B cell (primary cell): ENCODE data around the gene FGD4. TPM values are rescaled to one million over a fixed set of nuclear protein-coding genes. Genes with fewer than 3 reads are reported as not detected.

Source experiments
- ATAC-seq: fragments of 200-7000 bp; cut with Tn5 transposase; one replicate; pipeline ENCODE4 v1.10.0; 2021; ENCODE audit warnings: low read depth, mild to moderate bottlenecking, moderate number of reproducible peaks, moderate library complexity
- CTCF ChIA-PET: fragments of 350-600 bp; sonication (Branson Sonifier 250); formaldehyde crosslinking; loops from one replicate; lab custom pipeline; 2021; ENCODE audit warnings: antibody characterized with exemption, inconsistent platforms; lab: Charles Lee
- POLR2A ChIA-PET: fragments of 350-600 bp; sonication (Branson Sonifier 250); formaldehyde crosslinking; loops from one replicate; lab custom pipeline; 2021; ENCODE audit warnings: antibody characterized with exemption; lab: Charles Lee
- DNase-seq: peaks from one replicate; pipeline ENCODE4 v3.0.0; 2013
- H2AFZ ChIP-seq: 2 replicates; pipeline ENCODE4 v1.6.1; 2012; ENCODE audit warnings: mild to moderate bottlenecking, low read depth, low read length; ENCODE audit not compliant: insufficient read depth, poor library complexity, severe bottlenecking
- H3K27ac ChIP-seq, 2 donors: 1 replicate in 1 of 2; 2 replicates in 1 of 2; pipeline ENCODE4 v1.5.1; 2012 to 2013; ENCODE audit warnings: low read length in 2 of 2, mild to moderate bottlenecking in 2 of 2, moderate library complexity in 1 of 2
- H3K27me3 ChIP-seq, 4 experiments: fragments of 200-600 bp in 1 of 4; sonication (generic) in 1 of 4; replicated peaks in 1 of 4; 1 replicate in 2 of 4; 2 replicates in 2 of 4; pipeline versions ENCODE4 v1.6.1 to v1.7.0; 2013 to 2016; ENCODE audit warnings: low read length in 3 of 4, mild to moderate bottlenecking in 2 of 4, mixed read lengths in 1 of 4, moderate library complexity in 1 of 4; ENCODE audit not compliant: insufficient read depth in 4 of 4, control insufficient read depth in 3 of 4; ENCODE audit errors: control extremely low read depth in 1 of 4
- H3K36me3 ChIP-seq, 2 experiments: replicated peaks in 1 of 2; 1 replicate in 1 of 2; 2 replicates in 1 of 2; pipeline versions ENCODE4 v1.6.1 to v1.7.1; 2013; ENCODE audit warnings: low read length in 1 of 2; ENCODE audit not compliant: insufficient read depth in 2 of 2, control insufficient read depth in 1 of 2; ENCODE audit errors: control extremely low read depth in 1 of 2, extremely low read depth in 1 of 2
- H3K4me1 ChIP-seq, 2 donors: fragments of 200-600 bp in 1 of 2; sonication (generic) in 1 of 2; 1 replicate in 1 of 2; 2 replicates in 1 of 2; pipeline versions ENCODE4 v1.5.1 to v1.6.1; 2013 to 2017; ENCODE audit warnings: low read length in 2 of 2; ENCODE audit not compliant: control insufficient read depth in 2 of 2, insufficient read depth in 2 of 2
- H3K4me2 ChIP-seq: replicated peaks from 2 replicates; pipeline ENCODE3; 2012; ENCODE audit warnings: mild to moderate bottlenecking, low read depth, low read length; ENCODE audit not compliant: poor library complexity, severe bottlenecking
- H3K4me3 ChIP-seq, 5 experiments: fragments of 200-600 bp in 1 of 5; sonication (generic) in 1 of 5; 1 replicate in 3 of 5; 2 replicates in 2 of 5; pipeline versions ENCODE4 v1.5.1 to v1.7.0; 2011 to 2016; ENCODE audit warnings: low read length in 4 of 5, mild to moderate bottlenecking in 4 of 5, low read depth in 2 of 5, control low read depth in 1 of 5, moderate library complexity in 1 of 5; ENCODE audit not compliant: insufficient read depth in 1 of 5; ENCODE audit errors: control extremely low read depth in 1 of 5, extremely low read depth in 1 of 5
- H3K79me2 ChIP-seq: fragments of 200-600 bp; sonication (generic); one replicate; pipeline ENCODE4 v1.6.0; 2016; ENCODE audit warnings: low read length; ENCODE audit not compliant: control insufficient read depth, insufficient read depth
- H3K9ac ChIP-seq: fragments of 200-600 bp; sonication (generic); 2 replicates; pipeline ENCODE4 v1.6.1; 2017; ENCODE audit warnings: mild to moderate bottlenecking, low read length, moderate library complexity
- H3K9me3 ChIP-seq, 3 donors: one replicate each; pipeline versions ENCODE4 v1.6.1 to v1.7.1; 2013; ENCODE audit warnings: low read length in 2 of 3; ENCODE audit not compliant: control insufficient read depth in 2 of 3, insufficient read depth in 1 of 3; ENCODE audit errors: control extremely low read depth in 1 of 3
- H4K20me1 ChIP-seq: 2 replicates; pipeline ENCODE4 v1.6.0; 2012; ENCODE audit warnings: mild to moderate bottlenecking, low read length; ENCODE audit not compliant: insufficient read depth, control insufficient read depth, poor library complexity, severe bottlenecking
- H3K27ac Mint-ChIP-seq: one replicate; pipeline ENCODE4 v1.8.0; 2021; ENCODE audit warnings: mixed read lengths
- H3K27me3 Mint-ChIP-seq: one replicate; pipeline ENCODE4 v1.8.0; 2021; ENCODE audit warnings: mixed read lengths
- H3K4me1 Mint-ChIP-seq: one replicate; pipeline ENCODE4 v1.8.0; 2021; ENCODE audit warnings: mixed read lengths
- H3K4me3 Mint-ChIP-seq: one replicate; pipeline ENCODE4 v1.8.0; 2021; ENCODE audit warnings: mixed read lengths
- H3K9me3 Mint-ChIP-seq: one replicate; pipeline ENCODE4 v1.8.0; 2022; ENCODE audit warnings: mixed read lengths; ENCODE audit not compliant: insufficient read depth
- EZH2 ChIP-seq: IDR thresholded peaks from 2 replicates; pipeline ENCODE4 v1.6.1; 2012; ENCODE audit warnings: borderline replicate concordance, low read depth, mild to moderate bottlenecking, moderate library complexity, low read length; ENCODE audit not compliant: insufficient read depth, poor library complexity, severe bottlenecking
- WGBS: methylation state at CpG from one replicate; pipeline ENCODE4 v1.1.5; 2013; ENCODE audit warnings: missing lambda C conversion rate; ENCODE audit not compliant: insufficient coverage; 5-methylcytosine and 5-hydroxymethylcytosine counted together
- intact Hi-C: fragments of 100-400 bp; cut with micrococcal nuclease; formaldehyde crosslinking; loops from one replicate; pipeline ENCODE4 v1.10.0; 2022
- polyA plus RNA-seq: library from polyadenylated mRNA; depleted of rRNA; stranded (reverse); fragments of >200 nt; gene quantifications from 2 replicates; pipeline ENCODE4 v1.2.3, GENCODE V29; 2012
- total RNA-seq, 2 donors: library from RNA; stranded (reverse); fragments of 120-200 nt in 1 of 2; gene quantifications; 1 replicate in 1 of 2; 2 replicates in 1 of 2; pipeline versions ENCODE4 v1.2.3 to v1.2.4, GENCODE V29; 2013 to 2022
- TF ChIP-seq, protein P1 (sequence below): fragments of 200-600 bp; IDR thresholded peaks from one replicate; pipeline ENCODE4 v1.8.0; 2022; ENCODE audit warnings: antibody characterized with exemption, mild to moderate bottlenecking

Gene FGD4
- total and polyA plus RNA-seq, 2 donors (not counting 1 experiment from before 2014, with no cell fraction given), result 2.1 to 2.8 TPM

DNA sequence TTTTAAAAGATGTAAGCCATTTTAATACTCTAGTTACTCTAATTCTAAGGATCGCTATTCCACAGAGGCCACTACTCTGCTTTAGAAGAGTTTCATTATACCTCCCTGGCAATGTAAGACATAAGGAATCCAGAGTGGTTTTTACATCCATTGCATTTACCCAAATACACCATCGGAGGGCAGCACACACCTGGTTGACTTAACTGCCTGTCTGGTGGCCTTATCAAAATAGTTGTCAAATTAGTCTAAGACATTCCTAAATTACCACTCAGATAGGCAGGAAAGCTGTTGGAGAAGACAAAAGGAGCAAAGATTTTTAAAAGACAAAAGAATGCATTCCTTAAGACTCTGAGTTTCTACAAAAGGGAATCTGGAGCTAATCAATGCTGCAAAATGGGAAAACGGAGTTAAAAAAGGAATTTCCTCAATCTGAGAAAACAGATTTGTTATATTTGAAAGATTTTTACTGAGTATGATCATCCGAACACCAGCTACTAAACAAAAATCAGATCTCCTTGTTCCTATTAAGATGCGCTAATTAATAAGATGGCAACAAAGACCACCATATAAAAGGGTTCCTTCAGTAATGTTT lies 33.8 kb upstream of the FGD4 start:
- no CpG with 5 or more reads among the region's 5 CpGs for WGBS
- peak; percentile 60 for DNase-seq
- Histone ChIP-seq H3K4me3 (no peak overlapping the region), H3K27me3 (no peaks in the 10 kb centered on the region), H3K9me3 (no peaks in the 10 kb centered on the region), H3K27ac (no peak overlapping the region), H3K4me1 (no peaks in the 10 kb centered on the region), H3K9ac (no peak overlapping the region), H3K36me3 (no peaks in the 10 kb centered on the region), H3K4me2 (no peak overlapping the region), H3K79me2 (no peaks in the 10 kb centered on the region), H4K20me1 (no peaks in the 10 kb centered on the region), H2AFZ (no peak overlapping the region)
- Mint-ChIP-seq H3K27ac (no peak overlapping the region), H3K9me3 (no peaks in the 10 kb centered on the region), H3K4me1 (no peaks in the 10 kb centered on the region), H3K27me3 (no peaks in the 10 kb centered on the region), H3K4me3 (no peak overlapping the region)
- ChIA-PET CTCF (interaction anchor here (0.7 to 4.1 kb wide), 11 partner anchors 9 to 1656 kb away, joined by 3 to 16 read pairs (median 4); partner anchors contain the start of genes ALG10, FGD4 and YARS2), POLR2A (no interaction called here)
- ATAC-seq, result peak; percentile 43
- TF ChIP-seq, protein P1, sequence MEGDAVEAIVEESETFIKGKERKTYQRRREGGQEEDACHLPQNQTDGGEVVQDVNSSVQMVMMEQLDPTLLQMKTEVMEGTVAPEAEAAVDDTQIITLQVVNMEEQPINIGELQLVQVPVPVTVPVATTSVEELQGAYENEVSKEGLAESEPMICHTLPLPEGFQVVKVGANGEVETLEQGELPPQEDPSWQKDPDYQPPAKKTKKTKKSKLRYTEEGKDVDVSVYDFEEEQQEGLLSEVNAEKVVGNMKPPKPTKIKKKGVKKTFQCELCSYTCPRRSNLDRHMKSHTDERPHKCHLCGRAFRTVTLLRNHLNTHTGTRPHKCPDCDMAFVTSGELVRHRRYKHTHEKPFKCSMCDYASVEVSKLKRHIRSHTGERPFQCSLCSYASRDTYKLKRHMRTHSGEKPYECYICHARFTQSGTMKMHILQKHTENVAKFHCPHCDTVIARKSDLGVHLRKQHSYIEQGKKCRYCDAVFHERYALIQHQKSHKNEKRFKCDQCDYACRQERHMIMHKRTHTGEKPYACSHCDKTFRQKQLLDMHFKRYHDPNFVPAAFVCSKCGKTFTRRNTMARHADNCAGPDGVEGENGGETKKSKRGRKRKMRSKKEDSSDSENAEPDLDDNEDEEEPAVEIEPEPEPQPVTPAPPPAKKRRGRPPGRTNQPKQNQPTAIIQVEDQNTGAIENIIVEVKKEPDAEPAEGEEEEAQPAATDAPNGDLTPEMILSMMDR, result peak; percentile 88
- no peak for TF ChIP-seq EZH2
- intact Hi-C loops, result loop anchor here (5.0 to 10.0 kb wide), 3 partner anchors 309 to 1852 kb away; partner anchors contain the start of genes DNM1L and YARS2

DNA sequence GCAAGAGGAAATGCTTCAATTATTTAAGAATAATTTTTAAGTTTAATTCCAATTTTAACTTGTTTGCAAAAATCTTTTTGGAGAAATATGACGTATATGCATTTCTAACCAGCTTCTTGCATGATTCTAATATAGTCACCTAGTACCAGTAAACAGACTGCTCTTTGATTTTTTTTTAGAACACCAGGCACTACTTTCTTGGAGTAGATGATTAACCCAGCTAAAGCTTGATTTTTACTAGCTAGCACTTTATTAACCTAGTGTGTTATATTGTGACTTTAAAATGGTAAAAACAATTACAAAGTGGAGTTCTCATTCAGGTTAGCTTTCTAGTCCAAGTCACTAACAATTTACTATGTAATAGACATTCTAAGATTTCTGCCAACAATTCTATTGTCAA lies 32.6 kb upstream of the FGD4 start:
- no peak for ATAC-seq
- H3K27me3 ChIP-seq, result no peaks in the 10 kb centered on the region
- CTCF ChIA-PET, result interaction anchor here (1.1 to 4.1 kb wide), 4 partner anchors 14 to 714 kb away, joined by 3 to 16 read pairs (median 10); partner anchors contain the start of gene YARS2
- WGBS, result no CpG with 5 or more reads among the region's 1 CpG
- H2AFZ ChIP-seq, result no peak overlapping the region
- H3K4me2 ChIP-seq, result no peak overlapping the region
- no peak for DNase-seq
- H3K9ac ChIP-seq, result no peak overlapping the region
- H3K9me3 ChIP-seq, result no peaks in the 10 kb centered on the region
- H3K27ac ChIP-seq, result no peak overlapping the region
- no peaks in the 10 kb centered on the region for H3K4me1 Mint-ChIP-seq
- no peak for TF ChIP-seq EZH2
- TF ChIP-seq, protein P1, result no peak
- H3K79me2 ChIP-seq, result no peaks in the 10 kb centered on the region
- no peak overlapping the region for H3K4me3 Mint-ChIP-seq
- intact Hi-C loops, result loop anchor here (5.0 to 10.0 kb wide), 3 partner anchors 308 to 1851 kb away; partner anchors contain the start of genes DNM1L and YARS2
- no peak overlapping the region for H3K4me3 ChIP-seq
- no peak overlapping the region for H3K27ac Mint-ChIP-seq
- no peaks in the 10 kb centered on the region for H3K4me1 ChIP-seq
- POLR2A ChIA-PET, result interaction anchor here (0.5 kb wide), 1 partner anchor 719 kb away, joined by 3 read pairs; no protein-coding TSS in a partner anchor
- H3K9me3 Mint-ChIP-seq, result no peaks in the 10 kb centered on the region
- no peaks in the 10 kb centered on the region for H4K20me1 ChIP-seq
- H3K36me3 ChIP-seq, result no peaks in the 10 kb centered on the region
- H3K27me3 Mint-ChIP-seq, result no peaks in the 10 kb centered on the region
